Measurements from ENCODE around the gene ACTBL2.

The ACTBL2 gene

DNA sequence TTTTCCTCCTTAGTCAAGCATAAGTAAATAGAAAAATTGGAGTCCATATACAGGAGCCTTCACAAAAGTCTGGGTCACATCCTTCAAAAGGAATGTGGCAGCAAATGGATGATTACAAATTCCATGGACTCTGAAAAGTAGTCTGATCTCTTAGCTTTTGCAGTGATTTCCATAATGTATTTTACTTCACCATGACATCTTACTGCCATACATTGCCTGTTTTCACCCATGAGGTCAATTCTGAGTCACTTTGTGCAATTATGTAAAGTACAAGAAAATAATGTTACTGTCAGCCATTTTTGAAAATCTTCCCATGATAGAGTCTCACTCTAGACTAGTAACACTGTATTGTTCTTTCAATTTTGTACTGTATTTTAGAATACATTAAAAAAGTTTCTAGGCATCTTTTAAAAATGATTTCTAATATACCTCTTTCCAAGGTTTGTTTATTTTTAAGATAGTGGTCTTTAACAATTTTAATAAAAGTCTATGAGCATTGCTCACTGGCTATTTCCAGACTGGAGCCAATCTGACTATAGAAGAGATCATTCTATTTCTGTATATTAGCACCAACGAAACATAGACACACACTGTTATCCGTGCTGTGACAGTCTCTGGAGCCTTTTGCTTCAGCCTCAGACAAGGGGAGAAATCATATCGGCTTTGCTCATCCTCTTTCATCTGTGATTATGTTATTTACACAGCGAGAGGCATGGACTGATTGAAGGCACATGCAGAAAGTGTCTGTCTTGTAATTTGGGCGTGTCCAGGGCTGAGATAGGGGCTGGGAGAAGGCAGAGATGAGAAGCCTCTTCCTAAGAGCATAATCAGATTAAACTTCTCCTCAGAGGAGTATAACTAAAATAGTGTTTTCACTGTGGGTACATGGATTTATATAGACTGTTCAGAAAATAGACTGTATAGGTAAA lies 22.9 kb upstream of the ACTBL2 start (continued):
- TF ChIP-seq, protein P1, sequence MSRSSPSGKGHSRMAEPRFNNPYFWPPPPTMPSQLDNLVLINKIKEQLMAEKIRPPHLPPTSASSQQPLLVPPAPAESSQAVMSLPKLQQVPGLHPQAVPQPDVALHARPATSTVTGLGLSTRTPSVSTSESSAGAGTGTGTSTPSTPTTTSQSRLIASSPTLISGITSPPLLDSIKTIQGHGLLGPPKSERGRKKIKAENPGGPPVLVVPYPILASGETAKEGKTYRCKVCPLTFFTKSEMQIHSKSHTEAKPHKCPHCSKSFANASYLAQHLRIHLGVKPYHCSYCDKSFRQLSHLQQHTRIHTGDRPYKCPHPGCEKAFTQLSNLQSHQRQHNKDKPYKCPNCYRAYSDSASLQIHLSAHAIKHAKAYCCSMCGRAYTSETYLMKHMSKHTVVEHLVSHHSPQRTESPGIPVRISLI (tag by site-specific recombination; IDR thresholded peaks at IDR 0.05) = no peak
- TF ChIP-seq ZNF140 (tag by site-specific recombination; IDR thresholded peaks at IDR 0.05) (no peak), ZXDB (tag by site-specific recombination; IDR thresholded peaks at IDR 0.05) (no peak), MEIS1 (CRISPR knock-in tag; IDR thresholded peaks at IDR 0.05; ENCODE audit: borderline replicate concordance) (no peak), ZFP37 (tag by site-specific recombination; IDR thresholded peaks at IDR 0.05) (no peak), ZNF248 (tag by site-specific recombination; IDR thresholded peaks at IDR 0.05) (no peak), ZSCAN16 (tag by site-specific recombination; IDR thresholded peaks at IDR 0.05) (no peak)

DNA sequence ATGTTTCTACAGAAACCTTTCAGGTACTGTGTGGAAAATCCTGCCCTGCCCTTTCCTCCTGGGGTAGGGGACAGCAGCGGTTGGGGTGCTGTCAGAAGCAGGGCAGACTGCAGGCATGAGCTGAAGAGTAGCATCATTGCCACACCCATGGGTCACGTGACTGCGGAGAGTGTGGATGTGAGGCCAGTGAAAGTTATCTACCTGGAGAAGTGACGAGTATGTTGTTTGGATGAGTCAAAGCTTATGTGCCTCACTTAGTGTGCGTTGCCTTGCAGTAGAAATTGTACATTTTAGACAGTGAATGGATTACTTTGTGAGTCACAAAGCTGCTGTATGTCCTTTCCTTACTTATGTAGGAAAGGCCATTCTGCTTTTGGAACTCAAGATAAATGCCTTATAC lies 21.7 kb upstream of the ACTBL2 start:
- Histone ChIP-seq H3K36me3 (ENCODE audit: control insufficient read depth in 2 of 2, insufficient read depth in 1 of 2, low read length in 2 of 2) (no peaks in the 10 kb centered on the region), H3K9me3 (ENCODE audit: control insufficient read depth, insufficient read depth, low read depth, low read length) (no peaks in the 10 kb centered on the region), H3K4me3 (ENCODE audit: low read depth, low read length) (no peak overlapping the region), H3K4me1 (ENCODE audit: control insufficient read depth, insufficient read depth, low read length) (0 out of 2 replicates have a peak, but pooled peaks cover 5% of the 10 kb centered on the region), H3K27ac (ENCODE audit: extremely low read depth, low read depth, low read length) (no peak overlapping the region)
- POLR2A ChIA-PET = no interaction called here
- CTCF ChIA-PET = interaction anchor here (7.2 kb wide), 1 partner anchor 274 kb away, joined by 62 read pairs; no protein-coding TSS in a partner anchor
- TF ChIP-seq HOXA7 (CRISPR knock-in tag; IDR thresholded peaks at IDR 0.05; ENCODE audit: borderline replicate concordance) (no peak), ZNF624 (tag by site-specific recombination; IDR thresholded peaks at IDR 0.05) (no peak), ZNF2 (tag by site-specific recombination; IDR thresholded peaks at IDR 0.05) (no peak), ZNF830 (tag by site-specific recombination; IDR thresholded peaks at IDR 0.05; ENCODE audit: low read depth) (no peak), ZFP41 (tag by site-specific recombination; IDR thresholded peaks at IDR 0.05; ENCODE audit: borderline replicate concordance) (no peak), ZNF311 (tag by site-specific recombination; IDR thresholded peaks at IDR 0.05; ENCODE audit: borderline replicate concordance) (no peak), YY1 (tag by site-specific recombination; IDR thresholded peaks at IDR 0.05) (no peak), ZBTB48 (tag by site-specific recombination; IDR thresholded peaks at IDR 0.05) (no peak), WT1 (tag by site-specific recombination; IDR thresholded peaks at IDR 0.05) (no peak), GLIS1 (tag by site-specific recombination; IDR thresholded peaks at IDR 0.05) (no peak), ZNF501 (tag by site-specific recombination; IDR thresholded peaks at IDR 0.05) (no peak), ZSCAN23 (tag by site-specific recombination; IDR thresholded peaks at IDR 0.05) (no peak)
- TF ChIP-seq, protein P2, sequence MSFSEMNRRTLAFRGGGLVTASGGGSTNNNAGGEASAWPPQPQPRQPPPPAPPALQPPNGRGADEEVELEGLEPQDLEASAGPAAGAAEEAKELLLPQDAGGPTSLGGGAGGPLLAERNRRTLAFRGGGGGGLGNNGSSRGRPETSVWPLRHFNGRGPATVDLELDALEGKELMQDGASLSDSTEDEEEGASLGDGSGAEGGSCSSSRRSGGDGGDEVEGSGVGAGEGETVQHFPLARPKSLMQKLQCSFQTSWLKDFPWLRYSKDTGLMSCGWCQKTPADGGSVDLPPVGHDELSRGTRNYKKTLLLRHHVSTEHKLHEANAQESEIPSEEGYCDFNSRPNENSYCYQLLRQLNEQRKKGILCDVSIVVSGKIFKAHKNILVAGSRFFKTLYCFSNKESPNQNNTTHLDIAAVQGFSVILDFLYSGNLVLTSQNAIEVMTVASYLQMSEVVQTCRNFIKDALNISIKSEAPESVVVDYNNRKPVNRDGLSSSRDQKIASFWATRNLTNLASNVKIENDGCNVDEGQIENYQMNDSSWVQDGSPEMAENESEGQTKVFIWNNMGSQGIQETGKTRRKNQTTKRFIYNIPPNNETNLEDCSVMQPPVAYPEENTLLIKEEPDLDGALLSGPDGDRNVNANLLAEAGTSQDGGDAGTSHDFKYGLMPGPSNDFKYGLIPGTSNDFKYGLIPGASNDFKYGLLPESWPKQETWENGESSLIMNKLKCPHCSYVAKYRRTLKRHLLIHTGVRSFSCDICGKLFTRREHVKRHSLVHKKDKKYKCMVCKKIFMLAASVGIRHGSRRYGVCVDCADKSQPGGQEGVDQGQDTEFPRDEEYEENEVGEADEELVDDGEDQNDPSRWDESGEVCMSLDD (tag by site-specific recombination; IDR thresholded peaks at IDR 0.05) = no peak
- TF ChIP-seq, protein P3, sequence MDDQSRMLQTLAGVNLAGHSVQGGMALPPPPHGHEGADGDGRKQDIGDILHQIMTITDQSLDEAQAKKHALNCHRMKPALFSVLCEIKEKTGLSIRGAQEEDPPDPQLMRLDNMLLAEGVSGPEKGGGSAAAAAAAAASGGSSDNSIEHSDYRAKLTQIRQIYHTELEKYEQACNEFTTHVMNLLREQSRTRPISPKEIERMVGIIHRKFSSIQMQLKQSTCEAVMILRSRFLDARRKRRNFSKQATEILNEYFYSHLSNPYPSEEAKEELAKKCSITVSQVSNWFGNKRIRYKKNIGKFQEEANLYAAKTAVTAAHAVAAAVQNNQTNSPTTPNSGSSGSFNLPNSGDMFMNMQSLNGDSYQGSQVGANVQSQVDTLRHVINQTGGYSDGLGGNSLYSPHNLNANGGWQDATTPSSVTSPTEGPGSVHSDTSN (CRISPR knock-in tag; IDR thresholded peaks at IDR 0.05) = no peak
- TF ChIP-seq, protein P4, sequence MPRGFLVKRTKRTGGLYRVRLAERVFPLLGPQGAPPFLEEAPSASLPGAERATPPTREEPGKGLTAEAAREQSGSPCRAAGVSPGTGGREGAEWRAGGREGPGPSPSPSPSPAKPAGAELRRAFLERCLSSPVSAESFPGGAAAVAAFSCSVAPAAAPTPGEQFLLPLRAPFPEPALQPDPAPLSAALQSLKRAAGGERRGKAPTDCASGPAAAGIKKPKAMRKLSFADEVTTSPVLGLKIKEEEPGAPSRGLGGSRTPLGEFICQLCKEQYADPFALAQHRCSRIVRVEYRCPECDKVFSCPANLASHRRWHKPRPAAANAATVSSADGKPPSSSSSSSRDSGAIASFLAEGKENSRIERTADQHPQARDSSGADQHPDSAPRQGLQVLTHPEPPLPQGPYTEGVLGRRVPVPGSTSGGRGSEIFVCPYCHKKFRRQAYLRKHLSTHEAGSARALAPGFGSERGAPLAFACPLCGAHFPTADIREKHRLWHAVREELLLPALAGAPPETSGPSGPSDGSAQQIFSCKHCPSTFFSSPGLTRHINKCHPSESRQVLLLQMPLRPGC (tag by site-specific recombination; IDR thresholded peaks at IDR 0.05) = no peak
- TF ChIP-seq, protein P5, sequence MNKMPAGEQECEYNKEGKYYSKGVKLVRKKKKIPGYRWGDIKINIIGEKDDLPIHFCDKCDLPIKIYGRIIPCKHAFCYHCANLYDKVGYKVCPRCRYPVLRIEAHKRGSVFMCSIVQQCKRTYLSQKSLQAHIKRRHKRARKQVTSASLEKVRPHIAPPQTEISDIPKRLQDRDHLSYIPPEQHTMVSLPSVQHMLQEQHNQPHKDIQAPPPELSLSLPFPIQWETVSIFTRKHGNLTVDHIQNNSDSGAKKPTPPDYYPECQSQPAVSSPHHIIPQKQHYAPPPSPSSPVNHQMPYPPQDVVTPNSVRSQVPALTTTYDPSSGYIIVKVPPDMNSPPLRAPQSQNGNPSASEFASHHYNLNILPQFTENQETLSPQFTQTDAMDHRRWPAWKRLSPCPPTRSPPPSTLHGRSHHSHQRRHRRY (tag by site-specific recombination; IDR thresholded peaks at IDR 0.05) = no peak

Measured in HEK293 (cell line).